Kidney tubule cell (primary cell): ENCODE data around the gene SLC6A18.
"Not testable (repeated sequence)": the region's sequence is repeated elsewhere in the genome, so short reads cannot be mapped to it uniquely, and the experiment has no call there.

Source experiments
- DNase-seq: peaks from one replicate; pipeline ENCODE4 v3.0.0-alpha.2; 2018; ENCODE audit warnings: low spot score

The SLC6A18 gene

DNA sequence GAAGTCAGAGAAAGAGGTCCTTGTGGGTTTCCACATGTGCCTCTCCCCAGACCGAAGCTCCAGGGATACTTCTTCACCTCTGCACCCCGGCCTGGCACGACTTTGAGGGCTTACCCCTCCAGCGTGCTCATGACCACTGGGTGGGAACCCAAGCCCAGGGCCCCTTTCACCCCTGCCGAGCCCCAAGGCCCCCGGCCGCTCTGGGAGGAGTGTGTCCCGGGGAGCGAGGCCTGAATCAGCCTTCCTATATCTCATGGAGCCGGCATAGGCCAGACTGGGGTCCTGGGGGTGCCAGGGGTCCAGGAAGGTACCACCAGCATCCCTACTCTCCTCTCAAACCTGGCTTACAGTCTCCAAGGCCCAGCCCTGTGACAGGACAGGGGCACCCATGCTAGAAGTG lies 52.6 kb downstream of the SLC6A18 start:
- DNase-seq, result no peak

DNA sequence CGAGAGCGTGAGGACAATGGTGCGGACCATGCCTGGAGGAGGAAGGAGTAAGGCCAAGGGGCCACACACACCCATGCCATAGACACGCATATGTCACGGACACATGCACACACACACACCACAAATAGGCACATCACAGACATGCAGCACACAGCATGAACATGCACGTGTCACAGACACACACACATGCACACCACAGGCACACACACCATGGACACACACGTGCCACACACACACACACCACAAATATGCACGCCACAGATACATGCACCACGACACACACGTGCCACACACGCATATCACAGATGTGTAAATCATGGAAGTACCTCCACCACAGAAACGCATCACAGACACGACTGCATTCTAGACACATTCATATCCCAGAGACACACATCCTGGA lies 53.0 kb downstream of the SLC6A18 start:
- DNase-seq, result no peak

DNA sequence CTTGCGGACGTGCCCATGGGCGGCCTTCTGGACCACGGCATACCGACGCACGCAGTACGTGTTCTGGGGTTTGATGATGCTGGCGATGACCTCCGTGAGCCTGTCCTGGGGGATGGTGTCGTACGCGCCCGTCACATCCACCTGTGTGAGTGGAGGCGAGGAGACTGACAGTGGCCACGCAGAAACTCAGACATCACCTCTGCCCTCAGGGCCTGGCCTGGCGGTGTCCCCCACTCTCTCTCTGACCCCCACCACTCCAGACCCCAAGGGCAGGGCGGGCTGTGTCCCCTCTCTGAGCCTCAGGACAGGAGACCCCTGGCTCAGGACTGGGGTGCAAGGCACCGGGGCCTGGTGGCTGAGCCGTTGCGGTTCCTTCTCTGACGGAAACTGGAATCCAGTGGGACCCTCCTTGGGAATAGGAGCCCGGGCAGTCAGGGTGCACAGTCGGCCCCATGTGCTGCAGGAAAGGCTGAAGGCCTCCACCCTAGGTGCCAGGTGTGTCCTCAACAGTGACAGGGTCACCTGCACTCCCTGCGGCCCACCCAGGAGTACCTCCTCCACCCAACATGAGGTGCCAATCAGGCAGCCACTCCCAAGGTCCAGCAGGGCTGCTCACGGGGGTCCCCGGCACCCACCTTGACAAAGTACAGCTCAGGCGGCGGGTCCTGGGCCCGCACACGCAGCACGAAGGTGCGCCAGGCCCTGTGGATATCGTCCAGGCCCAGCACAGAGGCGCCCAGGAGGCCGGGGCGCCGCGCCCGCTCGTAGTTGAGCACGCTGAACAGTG lies 53.7 kb downstream of the SLC6A18 start:
- DNase-seq, result no peak

DNA sequence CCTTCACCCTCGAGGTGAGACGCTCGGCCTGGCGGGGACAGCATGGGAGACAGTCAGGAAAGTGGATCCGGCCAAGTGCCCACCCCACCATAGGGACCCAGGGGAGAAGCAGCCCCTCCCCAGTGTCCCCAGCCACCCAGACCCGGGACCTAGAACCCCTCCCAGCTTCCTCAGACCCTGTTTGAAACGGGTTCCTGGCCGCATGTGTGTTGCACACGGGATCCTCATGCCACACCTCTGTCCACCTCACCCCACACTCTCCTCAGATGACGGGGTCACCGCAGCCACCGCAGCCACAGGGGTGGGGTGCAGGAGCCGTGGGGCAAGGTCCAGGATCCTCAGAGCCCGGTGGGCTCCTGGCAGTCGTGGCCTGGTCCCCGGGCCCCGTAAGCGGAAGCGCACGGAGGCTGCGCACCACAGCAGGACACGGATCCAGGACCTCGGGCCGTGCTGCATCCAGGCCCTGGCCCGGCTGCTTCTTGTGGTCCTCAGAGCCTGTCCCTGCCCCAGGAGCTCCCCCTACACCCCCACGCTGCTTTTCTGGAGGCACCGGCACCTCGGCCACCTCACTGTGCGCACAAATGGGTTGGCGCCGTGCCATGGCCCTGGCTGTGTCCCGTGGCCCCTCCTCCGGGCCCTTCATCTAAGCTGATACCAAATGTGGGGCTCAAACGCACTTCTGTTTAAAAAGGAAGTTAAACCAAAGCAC lies 54.4 kb downstream of the SLC6A18 start:
- no peak for DNase-seq

DNA sequence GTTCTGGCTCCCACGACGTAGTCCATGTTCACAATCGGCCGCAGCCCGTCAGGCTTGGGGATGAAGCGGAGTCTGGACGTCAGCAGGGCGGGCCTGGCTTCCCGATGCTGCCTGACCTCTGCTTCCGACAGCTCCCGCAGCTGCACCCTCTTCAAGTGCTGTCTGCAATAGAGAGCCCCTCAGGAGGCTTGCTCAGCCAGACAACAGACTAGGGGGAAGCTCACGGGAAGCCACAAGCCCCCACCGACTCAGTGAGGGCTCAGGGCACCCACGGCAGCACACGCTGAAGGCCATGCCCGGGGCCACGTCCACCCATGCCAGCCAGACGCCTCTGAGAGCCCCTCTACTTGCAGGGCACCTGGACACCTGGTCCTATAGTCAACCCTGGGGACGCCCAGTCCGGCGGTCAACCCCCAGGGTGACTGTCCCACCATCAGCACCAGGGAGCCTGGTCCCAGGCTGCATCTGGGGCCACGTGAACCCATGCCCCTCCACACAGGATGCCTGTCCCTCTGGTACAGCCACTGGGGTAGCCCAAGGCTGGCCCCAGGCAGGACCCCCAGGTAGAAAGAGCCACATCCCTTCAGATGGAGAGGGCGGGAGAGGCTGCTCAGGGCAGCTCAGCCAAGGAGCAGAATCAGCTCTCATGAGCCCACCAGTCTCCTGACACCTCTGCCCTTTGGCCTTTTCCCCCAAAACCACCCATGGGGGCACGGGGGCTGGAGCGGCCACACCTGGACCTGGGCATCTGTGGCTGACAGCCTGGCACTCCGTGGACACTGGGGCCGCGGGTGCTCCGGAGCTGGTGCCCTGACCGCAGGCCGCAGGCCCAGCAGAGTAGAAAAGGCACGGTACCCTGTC lies 55.2 kb downstream of the SLC6A18 start:
- no peak for DNase-seq

DNA sequence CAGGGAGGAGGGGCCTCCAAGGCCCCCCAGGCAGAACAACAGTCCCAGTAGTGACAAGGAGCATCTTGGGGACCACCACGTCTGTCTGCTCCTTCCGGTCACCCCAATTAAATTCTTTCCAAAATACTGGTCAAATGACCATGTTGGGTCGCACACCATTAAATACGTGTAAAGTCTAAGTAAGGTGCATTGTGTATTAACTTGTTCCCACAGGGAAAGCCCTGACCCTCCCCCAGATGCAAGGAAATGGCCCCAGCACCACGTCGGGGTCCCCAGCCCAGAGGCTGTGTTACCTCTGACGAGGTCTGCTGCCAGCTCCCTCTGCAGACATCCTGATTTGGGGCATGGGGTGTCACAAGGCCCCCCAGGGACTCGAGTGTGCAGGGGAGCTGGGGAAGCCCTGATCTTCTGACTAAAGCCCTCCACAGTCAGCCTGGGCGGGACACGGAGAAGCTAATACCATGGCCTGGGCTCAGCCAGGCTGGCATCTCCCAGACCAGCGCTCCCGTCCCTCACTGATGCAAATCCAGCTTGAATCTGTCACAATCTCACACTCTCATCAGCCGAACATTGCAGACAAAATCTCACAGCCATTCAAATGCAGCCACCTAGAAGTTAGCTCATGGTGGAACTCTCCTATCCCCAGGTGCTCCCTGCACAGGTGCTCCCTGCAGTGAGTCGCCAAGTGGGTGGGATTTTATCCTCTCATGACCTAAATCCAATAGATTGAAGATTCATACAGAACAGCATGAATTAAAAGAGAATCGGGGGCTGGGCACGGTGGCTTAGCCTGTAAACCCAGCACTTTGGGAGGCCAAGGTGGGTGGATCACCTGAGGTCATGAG lies 56.1 kb downstream of the SLC6A18 start:
- no peak for DNase-seq

DNA sequence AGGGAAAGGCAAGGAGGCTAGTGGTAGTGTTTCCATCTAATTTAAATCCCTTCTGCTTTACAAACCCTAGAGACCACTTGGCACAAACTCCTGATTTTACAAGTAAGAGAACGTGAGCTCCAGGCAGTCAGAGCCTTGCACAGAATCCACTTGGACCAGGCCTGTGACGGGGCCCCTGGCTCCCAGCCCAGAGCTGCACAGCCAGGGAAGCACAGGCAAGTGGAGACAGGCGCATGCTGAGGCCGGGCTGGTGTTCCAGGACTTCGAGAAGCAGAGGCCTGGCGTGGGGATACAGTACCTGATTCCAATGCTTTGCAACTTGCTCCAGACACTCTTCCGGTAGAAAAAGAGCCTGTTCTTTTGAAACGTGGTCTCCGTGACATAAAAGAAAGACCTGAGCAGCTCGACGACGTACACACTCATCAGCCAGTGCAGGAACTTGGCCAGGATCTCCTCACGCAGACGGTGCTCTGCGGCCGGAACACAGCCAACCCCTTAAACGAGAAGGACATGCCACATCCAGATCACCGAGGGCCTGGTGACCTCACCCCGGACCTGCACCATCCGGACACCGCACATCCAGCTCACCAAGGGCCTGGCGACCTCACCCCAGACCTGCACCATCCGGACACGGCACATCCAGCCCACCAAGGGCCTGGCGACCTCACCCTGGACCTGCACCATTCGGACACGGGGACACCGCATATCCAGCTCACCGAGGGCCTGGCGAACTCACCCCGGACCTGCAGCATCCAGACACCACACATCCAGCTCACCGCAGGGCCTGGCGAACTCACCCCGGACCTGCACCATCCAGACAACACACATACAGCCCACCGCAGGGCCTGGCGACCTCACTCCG lies 57.2 kb downstream of the SLC6A18 start:
- DNase-seq, result no peak

DNA sequence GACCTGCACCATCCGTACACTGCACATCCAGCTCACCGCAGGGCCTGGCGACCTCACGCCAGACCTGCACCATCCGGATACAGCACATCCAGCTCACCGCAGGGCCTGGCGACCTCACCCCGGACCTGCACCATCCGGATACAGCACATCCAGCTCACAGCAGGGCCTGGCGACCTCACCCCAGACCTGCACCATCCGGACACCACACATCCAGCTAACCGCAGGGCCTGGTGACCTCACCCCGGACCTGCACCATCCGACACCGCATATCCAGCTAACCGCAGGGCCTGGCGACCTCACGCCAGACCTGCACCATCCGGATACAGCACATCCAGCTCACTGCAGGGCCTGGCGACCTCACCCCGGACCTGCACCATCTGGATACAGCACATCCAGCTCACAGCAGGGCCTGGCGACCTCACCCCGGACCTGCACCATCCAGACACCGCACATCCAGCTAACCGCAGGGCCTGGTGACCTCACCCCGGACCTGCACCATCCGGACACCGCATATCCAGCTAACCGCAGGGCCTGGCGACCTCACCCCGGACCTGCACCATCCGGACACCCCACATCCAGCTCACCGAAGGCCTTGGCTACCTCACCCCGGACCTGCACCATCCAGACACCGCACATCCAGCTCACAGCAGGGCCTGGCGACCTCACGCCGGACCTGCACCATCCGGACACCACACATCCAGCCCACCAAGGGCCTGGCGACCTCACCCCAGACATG lies 58.0 kb downstream of the SLC6A18 start:
- not testable (repeated sequence) for DNase-seq

DNA sequence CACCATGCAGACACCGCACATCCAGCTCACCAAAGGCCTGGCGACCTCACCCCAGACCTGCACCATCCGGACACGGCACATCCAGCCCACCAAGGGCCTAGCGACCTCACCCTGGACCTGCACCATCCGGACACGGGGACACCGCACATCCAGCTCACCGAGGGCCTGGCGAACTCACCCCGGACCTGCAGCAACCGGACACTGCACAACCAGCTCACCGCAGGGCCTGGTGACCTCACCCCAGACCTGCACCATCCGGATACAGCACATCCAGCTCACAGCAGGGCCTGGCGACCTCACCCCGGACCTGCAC lies 58.5 kb downstream of the SLC6A18 start:
- DNase-seq, result not testable (repeated sequence)

DNA sequence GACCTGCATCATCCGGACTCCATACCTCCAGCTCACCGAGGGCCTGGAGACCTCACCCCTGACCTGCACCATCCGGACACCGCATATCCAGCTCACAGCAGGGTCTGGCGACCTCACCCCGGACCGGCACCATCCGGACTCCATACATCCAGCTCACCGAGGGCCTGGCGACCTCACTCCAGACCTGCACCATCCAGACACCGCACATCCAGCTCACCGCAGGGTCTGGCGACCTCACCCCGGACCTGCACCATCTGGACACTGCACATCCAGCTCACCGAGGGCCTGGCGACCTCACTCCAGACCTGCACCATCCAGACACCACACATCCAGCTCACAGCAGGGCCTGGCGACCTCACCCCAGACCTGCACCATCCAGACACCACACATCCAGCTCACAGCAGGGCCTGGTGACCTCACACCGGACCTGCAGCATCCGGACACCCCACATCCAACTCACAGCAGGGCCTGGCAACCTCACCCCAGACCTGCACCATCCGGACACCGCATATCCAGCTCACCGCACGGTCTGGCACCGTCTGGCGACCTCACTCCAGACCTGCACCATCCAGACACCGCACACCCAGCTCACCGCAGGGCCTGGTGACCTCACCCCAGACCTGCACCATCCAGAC lies 59.3 kb downstream of the SLC6A18 start:
- not testable (repeated sequence) for DNase-seq

DNA sequence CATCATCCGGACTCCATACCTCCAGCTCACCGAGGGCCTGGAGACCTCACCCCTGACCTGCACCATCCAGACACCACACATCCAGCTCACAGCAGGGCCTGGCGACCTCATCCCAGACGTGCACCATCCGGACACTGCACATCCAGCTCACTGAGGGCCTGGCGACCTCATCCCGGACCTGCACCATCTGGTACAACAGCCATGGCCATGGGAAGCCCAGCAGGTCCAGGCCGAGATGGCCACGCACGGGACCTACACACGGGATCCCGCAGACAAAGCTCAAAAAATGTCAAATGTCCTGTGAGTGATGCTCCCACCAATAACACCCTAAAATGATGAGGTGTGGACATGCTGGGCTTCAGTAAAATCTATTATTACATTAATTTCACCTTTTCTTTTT lies 60.0 kb downstream of the SLC6A18 start:
- no peak for DNase-seq

DNA sequence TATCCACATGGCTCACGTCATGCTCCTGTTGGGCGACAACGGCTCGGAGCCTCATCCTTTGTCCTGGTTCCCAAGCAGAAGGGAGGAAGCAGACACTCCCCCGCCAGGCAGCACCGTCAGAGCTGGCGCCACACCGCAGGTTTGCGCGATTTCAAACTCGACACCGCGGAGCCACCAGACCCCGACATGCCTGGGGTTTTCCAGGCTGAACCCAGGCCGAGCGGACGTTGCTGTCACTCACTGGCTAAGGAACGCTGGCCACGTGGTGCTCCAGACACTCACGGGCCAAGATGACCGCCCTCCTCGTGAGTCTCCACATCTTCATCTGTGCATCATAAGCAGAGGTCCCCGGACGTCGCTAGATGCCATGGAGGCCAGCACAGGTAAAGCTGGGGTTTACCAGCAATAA lies 60.7 kb downstream of the SLC6A18 start:
- DNase-seq, result no peak

DNA sequence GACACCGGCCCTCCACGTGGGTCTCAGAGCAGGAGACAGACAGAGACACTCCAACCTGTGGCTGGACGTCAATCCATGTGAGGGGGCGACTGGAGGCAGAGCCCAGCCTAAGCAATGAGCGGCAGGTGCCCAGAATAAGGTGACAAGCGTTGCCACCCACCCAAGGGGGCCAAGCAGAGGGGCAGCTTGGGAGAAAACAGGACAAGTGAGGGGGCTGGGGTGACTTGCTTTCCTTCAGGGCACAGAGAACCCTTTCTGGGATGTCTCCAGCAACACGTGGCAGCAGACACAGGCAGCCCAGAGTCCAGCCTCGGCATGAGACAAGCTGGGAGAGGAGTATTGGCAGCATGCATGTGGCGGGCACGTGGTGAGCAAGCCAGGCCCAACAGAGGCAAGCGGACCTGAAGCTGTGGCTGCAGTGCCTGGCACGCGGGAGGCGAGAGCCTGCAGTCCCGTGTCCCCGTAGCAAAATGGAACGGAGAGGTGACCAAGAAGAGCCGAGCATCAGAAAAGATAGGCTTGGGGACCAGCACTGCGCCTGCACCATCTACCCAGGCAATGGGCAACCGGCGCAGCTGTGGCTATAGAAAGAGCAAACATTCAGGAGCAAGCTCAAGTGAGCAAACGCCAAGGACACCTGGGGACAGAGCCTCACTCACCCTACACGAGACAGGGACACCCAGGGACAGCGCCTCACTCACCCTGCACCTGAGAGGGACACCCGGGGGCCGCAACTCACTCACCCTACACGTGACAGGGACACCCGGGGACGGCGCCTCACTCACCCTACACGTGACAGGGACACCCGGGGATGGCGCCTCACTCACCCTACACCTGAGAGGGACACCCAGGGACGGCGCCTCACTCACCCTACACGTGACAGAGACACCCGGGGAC lies 63.5 kb downstream of the SLC6A18 start:
- DNase-seq, result no peak

DNA sequence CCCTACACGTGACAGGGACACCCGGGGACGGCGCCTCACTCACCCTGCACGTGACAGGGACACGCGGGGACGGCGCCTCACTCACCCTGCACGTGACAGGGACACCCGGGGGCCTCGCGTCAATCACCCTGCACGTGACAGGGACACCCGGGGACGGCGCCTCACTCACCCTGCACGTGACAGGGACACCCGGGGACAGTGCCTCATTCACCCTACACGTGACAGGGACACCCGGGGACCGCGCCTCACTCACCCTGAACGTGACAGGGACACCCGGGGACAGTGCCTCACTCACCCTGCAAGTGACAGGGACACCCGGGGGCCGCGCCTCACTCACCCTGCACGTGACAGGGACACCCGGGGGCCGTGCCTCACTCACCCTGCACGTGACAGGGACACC lies 64.4 kb downstream of the SLC6A18 start:
- not testable (repeated sequence) for DNase-seq

DNA sequence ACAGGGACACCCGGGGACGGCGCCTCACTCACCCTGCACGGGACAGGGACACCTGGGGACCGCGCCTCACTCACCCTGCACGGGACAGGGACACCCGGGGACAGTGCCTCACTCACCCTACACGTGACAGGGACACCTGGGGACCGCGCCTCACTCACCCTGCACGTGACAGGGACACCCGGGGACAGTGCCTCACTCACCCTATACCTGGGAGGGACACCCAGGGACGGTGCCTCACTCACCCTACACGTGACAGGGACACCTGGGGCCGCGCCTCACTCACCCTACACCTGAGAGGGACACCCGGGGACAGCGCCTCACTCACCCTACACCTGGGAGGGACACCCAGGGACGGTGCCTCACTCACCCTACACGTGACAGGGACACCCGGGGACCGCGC lies 65.8 kb downstream of the SLC6A18 start:
- not testable (repeated sequence) for DNase-seq

DNA sequence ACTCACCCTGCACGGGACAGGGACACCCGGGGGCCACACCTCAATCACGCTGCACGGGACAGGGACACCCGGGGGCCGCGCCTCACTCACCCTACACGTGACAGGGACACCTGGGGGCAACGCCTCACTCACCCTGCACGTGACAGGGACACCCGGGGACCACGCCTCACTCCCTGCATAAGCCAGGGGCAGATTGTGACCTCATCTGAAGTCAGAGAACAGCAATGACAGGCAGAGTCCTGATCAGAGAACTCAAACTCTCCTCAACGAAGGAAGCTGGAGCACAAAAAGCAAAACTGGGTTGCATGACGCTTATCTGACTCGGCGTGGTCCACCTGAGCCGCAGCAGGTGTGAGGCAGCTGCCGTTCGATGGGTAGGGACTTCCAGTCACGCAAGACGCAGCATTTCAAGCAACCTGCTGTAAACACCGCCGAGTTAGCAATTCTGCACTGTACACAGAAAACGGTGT lies 66.5 kb downstream of the SLC6A18 start:
- DNase-seq, result no peak

DNA sequence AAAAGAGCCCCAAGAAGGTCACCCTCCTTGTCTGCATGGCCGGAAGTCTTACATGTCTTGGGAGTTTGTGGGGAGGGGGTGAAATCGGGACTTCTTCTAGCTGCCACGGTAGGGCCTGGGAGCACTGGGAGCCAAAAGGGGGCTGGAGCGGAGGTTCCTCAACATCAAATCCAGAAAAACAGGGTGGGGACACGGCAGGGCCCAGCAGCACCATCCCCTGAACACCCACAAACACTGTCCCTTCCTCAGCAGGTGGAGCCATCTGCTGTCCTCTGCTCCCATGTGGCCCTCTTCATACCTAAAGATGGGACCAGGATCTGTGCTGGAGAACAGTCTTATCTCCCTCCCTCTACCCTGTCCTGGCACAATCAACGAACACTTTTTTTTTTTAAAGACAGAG lies 67.0 kb downstream of the SLC6A18 start:
- DNase-seq, result no peak

DNA sequence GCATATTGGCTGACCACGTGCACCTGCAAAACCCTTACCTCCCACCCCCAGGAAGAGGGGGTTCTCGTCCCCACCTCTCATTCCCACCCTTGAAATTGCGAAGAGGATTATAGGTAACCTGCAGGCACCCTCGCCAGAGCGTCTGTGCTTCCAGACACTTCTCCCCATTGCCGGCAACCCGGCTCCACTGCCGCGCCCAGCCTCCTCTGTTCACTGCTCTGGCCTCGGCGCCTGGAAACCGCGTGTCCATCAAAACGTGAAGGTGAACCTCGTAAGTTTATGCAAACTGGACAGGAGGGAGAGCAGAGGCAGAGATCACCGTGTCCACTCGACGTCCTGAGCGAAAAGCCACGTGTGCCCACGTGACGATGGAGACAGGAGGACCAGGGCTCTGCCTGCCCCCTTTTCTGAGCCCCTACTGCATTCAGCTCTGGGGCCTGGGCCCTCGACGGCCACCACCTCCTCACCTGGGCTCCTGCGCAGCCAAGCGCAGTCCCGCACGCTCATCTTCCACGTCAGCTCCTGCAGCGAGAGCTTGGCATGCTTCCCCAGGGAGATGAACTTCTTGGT lies 67.8 kb downstream of the SLC6A18 start:
- no peak for DNase-seq
